ENCODE results near the gene SUSD2. TPM values are rescaled to one million over a fixed set of nuclear protein-coding genes. Genes with fewer than 3 reads are reported as not detected.

SUSD2 gene
- total and polyA plus RNA-seq, 9 of the 15 experiments (the other 6 are each of a cell fraction or from before 2014, with no cell fraction given), result 0.01 to 0.16 (median 0.04) TPM; not detected in 4

DNA sequence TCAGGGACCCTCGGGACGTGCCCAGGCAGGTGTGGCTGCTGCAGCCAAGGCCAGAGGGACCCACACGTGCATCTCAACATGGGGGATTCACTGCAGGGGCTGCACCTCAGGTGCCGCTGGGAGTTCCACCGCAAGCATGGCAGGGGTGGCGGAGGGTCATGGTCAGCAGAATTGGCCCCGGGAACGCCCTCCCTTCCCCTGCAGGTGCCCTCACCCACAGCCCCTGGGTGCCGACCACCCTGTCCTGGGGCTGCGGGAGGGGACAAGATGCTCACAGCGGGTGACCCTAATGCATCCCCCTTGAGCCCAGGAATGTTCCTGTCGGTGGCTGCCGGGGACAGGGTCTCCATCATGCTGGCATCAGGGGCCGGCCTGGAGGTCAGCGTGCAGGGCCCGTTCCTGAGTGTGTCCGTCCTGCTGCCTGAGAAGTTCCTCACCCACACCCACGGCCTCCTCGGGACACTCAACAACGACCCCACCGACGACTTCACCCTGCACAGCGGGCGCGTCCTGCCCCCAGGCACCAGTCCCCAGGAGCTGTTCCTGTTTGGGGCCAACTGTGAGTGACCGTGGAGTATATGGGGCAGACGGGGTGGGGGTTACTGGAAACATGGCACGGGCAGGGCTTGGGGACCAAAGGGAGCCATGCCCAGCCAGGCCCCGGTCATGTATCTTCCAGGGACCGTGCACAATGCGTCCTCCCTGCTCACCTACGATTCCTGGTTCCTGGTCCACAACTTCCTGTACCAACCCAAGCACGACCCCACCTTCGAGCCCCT lies 5.8 kb downstream of the SUSD2 start:
- BruUV-seq (replicated peaks), result no TSS peak
- no peak overlapping the region for H3K4me3 ChIP-seq
- H2AFZ ChIP-seq (ENCODE audit: low read depth, low read length), result no peak overlapping the region
- H3K4me1 ChIP-seq (replicated peaks in 1 of 2; ENCODE audit: control insufficient read depth in 2 of 2, insufficient read depth in 2 of 2, low read length in 2 of 2), result peaks cover 0 to 29% of the 10 kb centered on the region in 2 experiments; a peak in 1 of 5 replicates
- H3K4me2 ChIP-seq (ENCODE audit: insufficient read depth, low read length), result no peak overlapping the region
- CTCF ChIA-PET (ENCODE audit: low intra/inter-chr PET ratio), result interaction anchor here (0.6 kb wide), 1 partner anchor 42 kb away, joined by 4 read pairs; no protein-coding TSS in a partner anchor
- no peak overlapping the region for H3K9ac ChIP-seq (ENCODE audit: insufficient read depth in 1 of 2, low read depth in 2 of 2, low read length in 2 of 2)
- in situ Hi-C loops (cut with MboI), result no loop called here
- 0 out of 2 replicates have a peak, but pooled peaks cover 6% of the 10 kb centered on the region for H4K20me1 ChIP-seq (replicated peaks; ENCODE audit: control insufficient read depth, insufficient read depth, low read length)
- peaks cover 2% of the 10 kb centered on the region for H3K9me1 ChIP-seq (ENCODE audit: control insufficient read depth, insufficient read depth, low read length)
- H3K27ac ChIP-seq (ENCODE audit: extremely low read depth, low read depth, low read length), result no peak overlapping the region
- intact Hi-C loops (cut with micrococcal nuclease), result loop anchor here (10.0 kb wide), 2 partner anchors 232 to 338 kb away; no protein-coding TSS in a partner anchor
- no peak for DNase-seq (ENCODE audit: extremely low read depth in 1 of 4, low spot score in 3 of 4)
- no peak for ATAC-seq
- peaks cover 2 to 21% of the 10 kb centered on the region in 2 experiments; a peak in 2 of 5 replicates for H3K27me3 ChIP-seq (ENCODE audit: control insufficient read depth in 2 of 2, insufficient read depth in 2 of 2, low read length in 2 of 2)
- WGBS (ENCODE audit: insufficient coverage, low coverage, missing lambda C conversion rate), result 26% methylated on average over 25 of the region's 34 CpGs
- H3K36me3 ChIP-seq (ENCODE audit: control insufficient read depth, insufficient read depth, low read length), result no peaks in the 10 kb centered on the region
- FAIRE-seq, result no peak
- POLR2A ChIA-PET, result no interaction called here
- H3K9me3 ChIP-seq (replicated peaks; ENCODE audit: control insufficient read depth, insufficient read depth, low read depth, low read length), result no peaks in the 10 kb centered on the region
- no peaks in the 10 kb centered on the region for H3K79me2 ChIP-seq (ENCODE audit: control insufficient read depth, insufficient read depth, low read length)
- TF ChIP-seq, protein P1, sequence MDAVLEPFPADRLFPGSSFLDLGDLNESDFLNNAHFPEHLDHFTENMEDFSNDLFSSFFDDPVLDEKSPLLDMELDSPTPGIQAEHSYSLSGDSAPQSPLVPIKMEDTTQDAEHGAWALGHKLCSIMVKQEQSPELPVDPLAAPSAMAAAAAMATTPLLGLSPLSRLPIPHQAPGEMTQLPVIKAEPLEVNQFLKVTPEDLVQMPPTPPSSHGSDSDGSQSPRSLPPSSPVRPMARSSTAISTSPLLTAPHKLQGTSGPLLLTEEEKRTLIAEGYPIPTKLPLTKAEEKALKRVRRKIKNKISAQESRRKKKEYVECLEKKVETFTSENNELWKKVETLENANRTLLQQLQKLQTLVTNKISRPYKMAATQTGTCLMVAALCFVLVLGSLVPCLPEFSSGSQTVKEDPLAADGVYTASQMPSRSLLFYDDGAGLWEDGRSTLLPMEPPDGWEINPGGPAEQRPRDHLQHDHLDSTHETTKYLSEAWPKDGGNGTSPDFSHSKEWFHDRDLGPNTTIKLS (IDR thresholded peaks at IDR 0.05; ENCODE audit: borderline replicate concordance, low read depth), result no peak
- no peak for TF ChIP-seq ZNF695 (CRISPR knock-in tag; IDR thresholded peaks at IDR 0.05)
- TF ChIP-seq ZNF140 (CRISPR knock-in tag; IDR thresholded peaks at IDR 0.05), result no peak
- TF ChIP-seq, protein P2, sequence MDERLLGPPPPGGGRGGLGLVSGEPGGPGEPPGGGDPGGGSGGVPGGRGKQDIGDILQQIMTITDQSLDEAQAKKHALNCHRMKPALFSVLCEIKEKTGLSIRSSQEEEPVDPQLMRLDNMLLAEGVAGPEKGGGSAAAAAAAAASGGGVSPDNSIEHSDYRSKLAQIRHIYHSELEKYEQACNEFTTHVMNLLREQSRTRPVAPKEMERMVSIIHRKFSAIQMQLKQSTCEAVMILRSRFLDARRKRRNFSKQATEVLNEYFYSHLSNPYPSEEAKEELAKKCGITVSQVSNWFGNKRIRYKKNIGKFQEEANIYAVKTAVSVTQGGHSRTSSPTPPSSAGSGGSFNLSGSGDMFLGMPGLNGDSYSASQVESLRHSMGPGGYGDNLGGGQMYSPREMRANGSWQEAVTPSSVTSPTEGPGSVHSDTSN (CRISPR knock-in tag; IDR thresholded peaks at IDR 0.05; ENCODE audit: low read depth), result no peak
- TF ChIP-seq, protein P2 (tag; conservative IDR thresholded peaks at IDR 0.05; ENCODE audit: low read depth), result no peak
- TF ChIP-seq SREBF1 (IDR thresholded peaks at IDR 0.05; ENCODE audit: borderline replicate concordance, low read depth, low read length), result no peak
- TF ChIP-seq KLF1 (tag; IDR thresholded peaks at IDR 0.05), result no peak
- TF ChIP-seq, protein P3, sequence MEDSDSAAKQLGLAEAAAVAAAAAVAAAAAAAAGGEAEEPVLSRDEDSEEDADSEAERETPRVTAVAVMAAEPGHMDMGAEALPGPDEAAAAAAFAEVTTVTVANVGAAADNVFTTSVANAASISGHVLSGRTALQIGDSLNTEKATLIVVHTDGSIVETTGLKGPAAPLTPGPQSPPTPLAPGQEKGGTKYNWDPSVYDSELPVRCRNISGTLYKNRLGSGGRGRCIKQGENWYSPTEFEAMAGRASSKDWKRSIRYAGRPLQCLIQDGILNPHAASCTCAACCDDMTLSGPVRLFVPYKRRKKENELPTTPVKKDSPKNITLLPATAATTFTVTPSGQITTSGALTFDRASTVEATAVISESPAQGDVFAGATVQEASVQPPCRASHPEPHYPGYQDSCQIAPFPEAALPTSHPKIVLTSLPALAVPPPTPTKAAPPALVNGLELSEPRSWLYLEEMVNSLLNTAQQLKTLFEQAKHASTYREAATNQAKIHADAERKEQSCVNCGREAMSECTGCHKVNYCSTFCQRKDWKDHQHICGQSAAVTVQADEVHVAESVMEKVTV (CRISPR knock-in tag; IDR thresholded peaks at IDR 0.05), result no peak
- TF ChIP-seq RBM39 (optimal IDR thresholded peaks at IDR 0.05; ENCODE audit: low read depth, low read length), result no peak
- no peak for TF ChIP-seq L3MBTL2 (IDR thresholded peaks at IDR 0.05)
- TF ChIP-seq, protein P4, sequence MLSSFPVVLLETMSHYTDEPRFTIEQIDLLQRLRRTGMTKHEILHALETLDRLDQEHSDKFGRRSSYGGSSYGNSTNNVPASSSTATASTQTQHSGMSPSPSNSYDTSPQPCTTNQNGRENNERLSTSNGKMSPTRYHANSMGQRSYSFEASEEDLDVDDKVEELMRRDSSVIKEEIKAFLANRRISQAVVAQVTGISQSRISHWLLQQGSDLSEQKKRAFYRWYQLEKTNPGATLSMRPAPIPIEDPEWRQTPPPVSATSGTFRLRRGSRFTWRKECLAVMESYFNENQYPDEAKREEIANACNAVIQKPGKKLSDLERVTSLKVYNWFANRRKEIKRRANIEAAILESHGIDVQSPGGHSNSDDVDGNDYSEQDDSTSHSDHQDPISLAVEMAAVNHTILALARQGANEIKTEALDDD (IDR thresholded peaks at IDR 0.05), result no peak
- no peak for TF ChIP-seq SRSF1 (IDR thresholded peaks at IDR 0.05; ENCODE audit: low read depth, low read length)
- TF ChIP-seq ZNF431 (CRISPR knock-in tag; IDR thresholded peaks at IDR 0.05), result no peak
- TF ChIP-seq SRSF3 (IDR thresholded peaks at IDR 0.05; ENCODE audit: insufficient read depth, low read length), result no peak
- no peak for TF ChIP-seq HNRNPLL (IDR thresholded peaks at IDR 0.05; ENCODE audit: low read depth, low read length, poor library complexity, severe bottlenecking)
